ENCODE measurements around the gene PCDHGA12.

- TF ChIP-seq, protein P1, sequence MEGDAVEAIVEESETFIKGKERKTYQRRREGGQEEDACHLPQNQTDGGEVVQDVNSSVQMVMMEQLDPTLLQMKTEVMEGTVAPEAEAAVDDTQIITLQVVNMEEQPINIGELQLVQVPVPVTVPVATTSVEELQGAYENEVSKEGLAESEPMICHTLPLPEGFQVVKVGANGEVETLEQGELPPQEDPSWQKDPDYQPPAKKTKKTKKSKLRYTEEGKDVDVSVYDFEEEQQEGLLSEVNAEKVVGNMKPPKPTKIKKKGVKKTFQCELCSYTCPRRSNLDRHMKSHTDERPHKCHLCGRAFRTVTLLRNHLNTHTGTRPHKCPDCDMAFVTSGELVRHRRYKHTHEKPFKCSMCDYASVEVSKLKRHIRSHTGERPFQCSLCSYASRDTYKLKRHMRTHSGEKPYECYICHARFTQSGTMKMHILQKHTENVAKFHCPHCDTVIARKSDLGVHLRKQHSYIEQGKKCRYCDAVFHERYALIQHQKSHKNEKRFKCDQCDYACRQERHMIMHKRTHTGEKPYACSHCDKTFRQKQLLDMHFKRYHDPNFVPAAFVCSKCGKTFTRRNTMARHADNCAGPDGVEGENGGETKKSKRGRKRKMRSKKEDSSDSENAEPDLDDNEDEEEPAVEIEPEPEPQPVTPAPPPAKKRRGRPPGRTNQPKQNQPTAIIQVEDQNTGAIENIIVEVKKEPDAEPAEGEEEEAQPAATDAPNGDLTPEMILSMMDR (IDR thresholded peaks at IDR 0.05): no peak
- no peak for TF ChIP-seq POLR2A (IDR thresholded peaks at IDR 0.05)
Measured at GRCh38 chr5:141399555-141400258, 30.6 kb upstream of the PCDHGA12 start.
